ENCODE data around the gene PTGER3.

The PTGER3 gene

GRCh38 chr1:70970407-70970806 is 77.2 kb downstream of the PTGER3 start:
- peak; percentile 18; the same call in 1 of the 2 replicates for TF ChIP-seq CTCF (conservative IDR thresholded peaks at IDR 0.05)
- TF ChIP-seq ZFX (IDR thresholded peaks at IDR 0.05): no peak
- H3K27ac ChIP-seq: no peak overlapping the region

- TF ChIP-seq CTCF (conservative IDR thresholded peaks at IDR 0.05) (peak; percentile 64), ZFX (IDR thresholded peaks at IDR 0.05) (no peak)
- H3K27ac ChIP-seq: no peak overlapping the region
Measured at GRCh38 chr1:70966018-70966638, 81.5 kb downstream of the PTGER3 start.

GRCh38 chr1:70963374-70963773 is 84.2 kb downstream of the PTGER3 start:
- H3K27ac ChIP-seq: no peak overlapping the region
- TF ChIP-seq CTCF (conservative IDR thresholded peaks at IDR 0.05): peak; percentile 19; the same call in 1 of the 2 replicates
- TF ChIP-seq ZFX (IDR thresholded peaks at IDR 0.05): no peak

- TF ChIP-seq CTCF (conservative IDR thresholded peaks at IDR 0.05) (no peak), ZFX (IDR thresholded peaks at IDR 0.05) (no peak)
- H3K27ac ChIP-seq: no peak overlapping the region
Measured at GRCh38 chr1:70961374-70961975, 86.1 kb downstream of the PTGER3 start.

GRCh38 chr1:70948396-70949017 is 99.1 kb downstream of the PTGER3 start:
- TF ChIP-seq CTCF (conservative IDR thresholded peaks at IDR 0.05) (no peak), ZFX (IDR thresholded peaks at IDR 0.05) (no peak)
- no peak overlapping the region for H3K27ac ChIP-seq

- H3K27ac ChIP-seq: no peak overlapping the region
- TF ChIP-seq CTCF (conservative IDR thresholded peaks at IDR 0.05): no peak
- no peak for TF ChIP-seq ZFX (IDR thresholded peaks at IDR 0.05)
Measured at GRCh38 chr1:70947835-70948234, 99.8 kb downstream of the PTGER3 start.

GRCh38 chr1:70945676-70946075 is 101.9 kb downstream of the PTGER3 start:
- H3K27ac ChIP-seq: no peak overlapping the region
- no peak for TF ChIP-seq ZFX (IDR thresholded peaks at IDR 0.05)
- TF ChIP-seq CTCF (conservative IDR thresholded peaks at IDR 0.05): no peak

Measured in C4-2B (cell line).